ENCODE measurements around the gene IL1R1.
"Not testable (repeated sequence)": the region's sequence is repeated elsewhere in the genome, so short reads cannot be mapped to it uniquely, and the experiment has no call there.

Gene IL1R1

GRCh38 chr2:102141970-102142828 is at the start of gene IL1R1:
IL1R1 (plus strand) TSS chr2:102142746; CDS start chr2:102157725, 14,979 bp downstream.
- H3K27me3 Mint-ChIP-seq = peaks cover 42% of the 10 kb centered on the region
- H3K9me3 Mint-ChIP-seq = peaks cover 31% of the 10 kb centered on the region
- peaks cover 51% of the 10 kb centered on the region for H3K4me1 Mint-ChIP-seq (ENCODE audit: low read depth)
- H3K27ac Mint-ChIP-seq = peak within 1 kb of the TSS; percentile 48
- peak within 1 kb of the TSS; percentile 75 for H3K4me3 Mint-ChIP-seq
- peaks cover 33% of the 10 kb centered on the region for H3K36me3 Mint-ChIP-seq (ENCODE audit: low read depth)

- Mint-ChIP-seq H3K4me3 (no peak overlapping the region), H3K27me3 (peaks cover 17% of the 10 kb centered on the region), H3K27ac (no peak overlapping the region), H3K4me1 (ENCODE audit: low read depth) (peaks cover 7% of the 10 kb centered on the region), H3K36me3 (ENCODE audit: low read depth) (peaks cover 11% of the 10 kb centered on the region), H3K9me3 (peaks cover 24% of the 10 kb centered on the region)
Measured at GRCh38 chr2:102093662-102094061, 48.9 kb upstream of the IL1R1 start.

- Mint-ChIP-seq H3K36me3 (ENCODE audit: low read depth) (peaks cover 11% of the 10 kb centered on the region), H3K4me3 (no peak overlapping the region), H3K27ac (peak overlapping the region; percentile 3), H3K9me3 (peaks cover 22% of the 10 kb centered on the region), H3K27me3 (peaks cover 15% of the 10 kb centered on the region), H3K4me1 (ENCODE audit: low read depth) (peaks cover 10% of the 10 kb centered on the region)
Measured at GRCh38 chr2:102094917-102095316, 47.6 kb upstream of the IL1R1 start.

GRCh38 chr2:102096103-102096502 is 46.4 kb upstream of the IL1R1 start:
- no peak overlapping the region for H3K27ac Mint-ChIP-seq
- H3K27me3 Mint-ChIP-seq = peaks cover 15% of the 10 kb centered on the region

GRCh38 chr2:102098756-102099155 is 43.8 kb upstream of the IL1R1 start:
- H3K9me3 Mint-ChIP-seq = no peaks in the 10 kb centered on the region
- no peak overlapping the region for H3K4me3 Mint-ChIP-seq
- H3K27ac Mint-ChIP-seq = no peak overlapping the region
- peaks cover 26% of the 10 kb centered on the region for H3K4me1 Mint-ChIP-seq (ENCODE audit: low read depth)
- no peaks in the 10 kb centered on the region for H3K36me3 Mint-ChIP-seq (ENCODE audit: low read depth)
- H3K27me3 Mint-ChIP-seq = peaks cover 18% of the 10 kb centered on the region

More at GRCh38 chr2:102096103-102096502, 46.4 kb upstream of the IL1R1 start:
- Mint-ChIP-seq H3K36me3 (ENCODE audit: low read depth) (peaks cover 4% of the 10 kb centered on the region), H3K4me3 (no peak overlapping the region), H3K4me1 (ENCODE audit: low read depth) (peaks cover 22% of the 10 kb centered on the region), H3K9me3 (peaks cover 11% of the 10 kb centered on the region)

GRCh38 chr2:102099536-102100298 is 42.8 kb upstream of the IL1R1 start:
- peak overlapping the region; percentile 71 for H3K27ac Mint-ChIP-seq
- H3K4me3 Mint-ChIP-seq = no peak overlapping the region
- H3K36me3 Mint-ChIP-seq (ENCODE audit: low read depth) = no peaks in the 10 kb centered on the region
- H3K27me3 Mint-ChIP-seq = peaks cover 18% of the 10 kb centered on the region
- H3K4me1 Mint-ChIP-seq (ENCODE audit: low read depth) = peaks cover 33% of the 10 kb centered on the region
- no peaks in the 10 kb centered on the region for H3K9me3 Mint-ChIP-seq

GRCh38 chr2:102100371-102101096 is 42.0 kb upstream of the IL1R1 start:
- H3K4me1 Mint-ChIP-seq (ENCODE audit: low read depth) = peaks cover 32% of the 10 kb centered on the region

GRCh38 chr2:102101097-102101848 is 41.3 kb upstream of the IL1R1 start:
- no peak overlapping the region for H3K4me3 Mint-ChIP-seq
- peak overlapping the region; percentile 62 for H3K27ac Mint-ChIP-seq
- no peaks in the 10 kb centered on the region for H3K36me3 Mint-ChIP-seq (ENCODE audit: low read depth)
- H3K9me3 Mint-ChIP-seq = no peaks in the 10 kb centered on the region
- peaks cover 32% of the 10 kb centered on the region for H3K4me1 Mint-ChIP-seq (ENCODE audit: low read depth)
- H3K27me3 Mint-ChIP-seq = peaks cover 18% of the 10 kb centered on the region

More at GRCh38 chr2:102100371-102101096, 42.0 kb upstream of the IL1R1 start:
- H3K36me3 Mint-ChIP-seq (ENCODE audit: low read depth) = no peaks in the 10 kb centered on the region
- no peak overlapping the region for H3K4me3 Mint-ChIP-seq
- H3K27me3 Mint-ChIP-seq = peaks cover 18% of the 10 kb centered on the region
- H3K27ac Mint-ChIP-seq = peak overlapping the region; percentile 71
- no peaks in the 10 kb centered on the region for H3K9me3 Mint-ChIP-seq

GRCh38 chr2:102101849-102102635 is 40.5 kb upstream of the IL1R1 start:
- Mint-ChIP-seq H3K9me3 (no peaks in the 10 kb centered on the region), H3K27ac (no peak overlapping the region), H3K4me3 (no peak overlapping the region), H3K27me3 (peaks cover 18% of the 10 kb centered on the region), H3K4me1 (ENCODE audit: low read depth) (peaks cover 32% of the 10 kb centered on the region), H3K36me3 (ENCODE audit: low read depth) (no peaks in the 10 kb centered on the region)

- Mint-ChIP-seq H3K4me1 (ENCODE audit: low read depth) (peaks cover 32% of the 10 kb centered on the region), H3K27me3 (peaks cover 18% of the 10 kb centered on the region)
- not testable (repeated sequence) for H3K36me3 Mint-ChIP-seq (ENCODE audit: low read depth); H3K4me3 Mint-ChIP-seq; H3K27ac Mint-ChIP-seq; H3K9me3 Mint-ChIP-seq
Measured at GRCh38 chr2:102102636-102102948, 40.0 kb upstream of the IL1R1 start.

- peaks cover 32% of the 10 kb centered on the region for H3K4me1 Mint-ChIP-seq (ENCODE audit: low read depth)
- no peak overlapping the region for H3K4me3 Mint-ChIP-seq
- H3K27ac Mint-ChIP-seq = no peak overlapping the region
- H3K27me3 Mint-ChIP-seq = peaks cover 18% of the 10 kb centered on the region
- H3K36me3 Mint-ChIP-seq (ENCODE audit: low read depth) = no peaks in the 10 kb centered on the region
- no peaks in the 10 kb centered on the region for H3K9me3 Mint-ChIP-seq
Measured at GRCh38 chr2:102103284-102103683, 39.3 kb upstream of the IL1R1 start.

- Mint-ChIP-seq H3K36me3 (ENCODE audit: low read depth) (no peaks in the 10 kb centered on the region), H3K4me3 (peak overlapping the region; percentile 72), H3K9me3 (no peaks in the 10 kb centered on the region), H3K27me3 (peaks cover 12% of the 10 kb centered on the region), H3K4me1 (ENCODE audit: low read depth) (peaks cover 32% of the 10 kb centered on the region), H3K27ac (peak overlapping the region; percentile 47)
Measured at GRCh38 chr2:102103992-102104871, 38.3 kb upstream of the IL1R1 start.

- H3K4me3 Mint-ChIP-seq = no peak overlapping the region
- H3K9me3 Mint-ChIP-seq = no peaks in the 10 kb centered on the region
- H3K27ac Mint-ChIP-seq = no peak overlapping the region
- H3K36me3 Mint-ChIP-seq (ENCODE audit: low read depth) = no peaks in the 10 kb centered on the region
- peaks cover 22% of the 10 kb centered on the region for H3K4me1 Mint-ChIP-seq (ENCODE audit: low read depth)
- H3K27me3 Mint-ChIP-seq = peaks cover 17% of the 10 kb centered on the region
Measured at GRCh38 chr2:102106133-102106556, 36.4 kb upstream of the IL1R1 start.
